Stimulated activated CD8-positive, alpha-beta memory T cell treated with anti-CD3 and anti-CD28 coated beads, Interleukin-7, amount 100 ng/mL, for 24 hours (primary cell): Measurements from ENCODE around the gene XPA.
"Not testable (repeated sequence)": the region's sequence is repeated elsewhere in the genome, so short reads cannot be mapped to it uniquely, and the experiment has no call there.

Experiments used
- DNase-seq: peaks from one replicate; pipeline ENCODE4 v3.0.0-alpha.2; 2020; ENCODE audit warnings: low read depth

The XPA gene

DNA sequence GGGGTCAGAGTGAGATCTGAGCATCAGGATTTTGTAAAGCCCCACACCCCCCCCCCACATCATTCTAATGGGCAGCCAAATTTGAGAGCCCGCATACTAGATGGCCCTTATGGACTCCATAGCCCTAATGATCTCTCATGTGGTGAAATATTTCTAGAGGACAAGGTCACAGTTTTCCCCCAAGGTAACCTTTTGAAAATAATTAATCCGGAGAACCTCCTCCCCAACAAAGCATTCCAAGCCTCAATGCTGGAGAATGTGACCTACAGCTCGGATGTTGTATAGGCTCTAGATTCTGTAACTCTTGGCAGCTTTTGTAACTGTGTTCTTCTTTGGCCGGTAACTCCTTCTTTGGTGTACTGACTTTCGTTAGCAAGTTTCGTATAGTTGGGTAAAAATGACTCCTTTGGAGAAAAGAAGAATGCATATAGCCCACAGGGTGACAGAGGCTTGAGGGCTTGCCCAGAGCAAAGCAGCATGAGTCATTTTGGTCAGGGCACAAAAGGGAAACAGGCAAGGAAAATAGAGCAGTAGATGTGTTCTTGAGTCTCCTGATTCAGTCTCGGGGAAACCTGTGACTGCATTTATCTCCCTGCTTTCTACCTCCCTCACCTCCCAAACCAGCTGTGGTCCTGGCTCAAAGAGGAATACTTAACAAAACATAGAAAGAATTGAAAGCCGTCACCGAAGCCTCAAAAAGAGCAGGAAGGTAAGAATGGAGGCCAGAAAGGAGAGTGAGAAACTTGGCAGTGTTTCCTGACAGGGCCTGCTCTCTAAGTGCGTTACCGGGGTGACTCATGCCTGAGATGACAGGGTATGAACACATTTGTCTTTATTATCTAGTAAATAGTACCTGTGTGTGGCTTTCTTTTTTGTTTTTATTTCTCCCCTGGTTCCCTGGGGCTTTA is 6.6 kb upstream of the XPA start:
- no peak for DNase-seq

DNA sequence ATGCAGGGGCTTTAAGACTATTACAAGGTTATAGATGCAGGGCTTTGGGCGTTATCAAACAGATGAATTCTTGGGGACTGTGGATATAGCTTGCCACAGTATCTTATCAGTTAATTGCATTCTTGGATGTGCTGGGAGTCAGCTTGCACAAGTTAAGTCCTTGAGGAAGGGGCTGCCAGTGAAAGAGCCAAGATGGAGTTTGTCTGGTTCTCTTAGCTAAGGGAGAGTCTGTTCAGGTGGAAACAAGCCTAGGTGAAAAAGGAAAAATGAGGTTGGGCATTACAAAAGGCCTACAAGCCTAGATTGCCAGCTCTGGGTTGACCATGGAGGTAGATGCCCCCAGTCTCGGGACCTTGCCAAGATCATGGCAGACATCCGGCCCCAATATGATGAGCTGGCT is 2.7 kb upstream of the XPA start:
- not testable (repeated sequence) for DNase-seq

DNA sequence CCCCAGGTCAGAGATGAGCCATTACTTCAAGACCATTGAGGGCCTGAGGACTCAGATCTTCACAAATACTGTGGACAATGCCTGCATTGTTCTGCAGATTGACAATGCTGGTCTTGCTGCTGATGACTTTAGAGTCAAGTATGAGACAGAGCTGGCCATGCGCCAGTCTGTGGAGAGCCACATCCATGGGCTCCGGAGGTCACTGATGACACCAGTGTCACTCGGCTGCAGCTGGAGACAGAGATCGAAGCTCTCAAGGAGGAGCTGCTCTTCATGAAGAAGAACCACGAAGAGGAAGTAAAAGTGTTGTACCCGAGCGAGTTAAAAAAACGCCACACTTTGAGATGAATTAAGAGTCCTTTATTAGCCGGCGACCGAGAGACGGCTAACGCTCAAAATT is 2.1 kb upstream of the XPA start:
- not testable (repeated sequence) for DNase-seq

- DNase-seq, result no peak
Observed at GRCh38 chr9:97698865-97699264, 1.7 kb upstream of the XPA start.

GRCh38 chr9:97697837-97698236 is 697 bp upstream of the XPA start:
- no peak for DNase-seq

DNA sequence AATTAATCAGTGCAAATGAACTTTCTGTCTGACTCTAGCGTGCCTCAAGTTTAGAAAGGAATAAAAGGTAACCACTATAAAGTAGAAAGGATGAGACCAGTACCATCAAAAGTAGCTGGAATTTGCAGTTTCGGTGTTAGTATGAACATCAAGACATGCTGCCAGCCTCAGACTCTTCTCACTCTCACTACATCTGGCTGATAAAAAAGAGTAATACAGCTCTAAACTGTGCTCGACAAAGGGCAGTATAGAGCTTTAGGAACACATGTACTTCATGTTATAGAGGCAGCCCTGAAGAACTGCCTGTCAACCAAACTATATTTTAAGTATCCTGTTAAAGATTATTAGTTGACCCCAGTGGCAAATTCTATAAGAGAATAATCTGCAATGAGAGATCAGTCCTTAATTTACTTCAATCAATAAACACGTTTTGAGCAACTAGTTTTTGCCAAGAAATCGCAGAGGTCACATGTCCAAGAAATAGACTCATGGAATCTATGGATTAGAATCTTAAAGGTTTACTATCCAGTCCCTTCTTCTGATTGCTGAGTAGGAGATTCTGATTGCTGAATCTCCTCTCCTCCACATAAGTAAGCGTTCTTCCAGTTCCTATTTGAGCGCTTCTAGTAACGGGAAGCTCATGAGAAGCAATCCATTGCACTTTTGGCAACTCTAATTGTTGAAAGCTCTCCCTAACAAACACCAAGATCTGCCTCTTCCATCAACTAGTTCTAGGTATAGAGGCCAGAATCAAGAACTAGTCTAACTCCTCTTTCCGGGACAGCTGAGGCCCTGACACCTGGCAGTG is 941 bp downstream of the XPA start:
- DNase-seq, result no peak

GRCh38 chr9:97695390-97695789 is 1.8 kb downstream of the XPA start:
- no peak for DNase-seq

GRCh38 chr9:97694769-97695168 is 2.4 kb downstream of the XPA start:
- DNase-seq, result no peak

DNA sequence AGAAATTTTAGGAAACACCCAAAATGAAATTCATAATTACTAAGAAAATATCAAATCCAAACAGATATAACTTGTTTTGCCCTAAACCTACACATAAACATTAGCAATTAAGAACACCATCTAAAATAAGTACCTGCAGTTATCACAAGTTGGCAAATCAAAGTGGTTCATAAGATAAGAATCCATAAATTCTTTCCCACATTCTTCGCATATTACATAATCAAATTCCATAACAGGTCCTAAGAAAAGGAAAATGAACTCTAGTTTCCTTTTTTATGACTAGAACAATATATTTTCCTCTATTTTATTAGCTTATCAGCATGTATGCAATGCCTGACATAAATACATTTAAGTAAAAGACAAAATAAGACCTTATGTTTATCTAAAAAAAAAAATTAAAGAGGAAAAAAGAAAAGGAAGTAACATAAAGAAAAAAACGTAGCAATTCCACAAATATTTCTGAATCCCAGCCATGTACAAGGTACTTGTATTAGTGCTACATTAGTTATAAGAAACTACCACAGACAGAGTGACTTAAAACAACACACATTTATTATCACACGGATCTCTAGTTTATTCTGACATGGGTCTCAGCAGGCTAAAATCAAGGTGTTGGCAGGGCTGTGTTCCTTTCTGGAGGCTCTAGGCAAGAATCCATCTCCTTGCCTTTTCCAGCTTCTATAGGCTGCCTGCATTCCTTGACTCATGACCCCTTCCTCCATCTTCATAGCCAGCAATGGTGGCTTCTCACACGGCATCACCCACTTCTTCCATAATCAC is 7.5 kb downstream of the XPA start:
- no peak for DNase-seq

DNA sequence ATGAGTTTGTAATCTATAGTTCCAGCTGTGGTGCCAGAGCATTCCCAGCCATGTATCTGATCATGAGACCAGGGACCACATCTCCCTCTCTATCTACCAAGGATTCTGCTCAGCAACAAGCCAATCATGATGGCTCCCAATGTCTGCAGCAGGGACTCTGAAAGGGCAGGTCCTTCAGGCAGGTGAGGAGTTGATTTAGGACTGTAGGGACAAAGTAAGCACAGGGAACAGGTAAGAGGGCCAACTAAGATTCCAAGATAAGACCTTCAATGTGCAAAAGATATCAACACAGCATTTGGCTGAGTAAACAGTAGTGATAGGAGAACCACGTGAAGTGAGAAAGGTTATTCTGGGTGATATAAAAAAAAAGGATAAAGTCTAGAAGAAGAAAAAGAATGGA is 8.5 kb downstream of the XPA start:
- no peak for DNase-seq

- no peak for DNase-seq
Observed at GRCh38 chr9:97682242-97682641, 14.9 kb downstream of the XPA start.

DNA sequence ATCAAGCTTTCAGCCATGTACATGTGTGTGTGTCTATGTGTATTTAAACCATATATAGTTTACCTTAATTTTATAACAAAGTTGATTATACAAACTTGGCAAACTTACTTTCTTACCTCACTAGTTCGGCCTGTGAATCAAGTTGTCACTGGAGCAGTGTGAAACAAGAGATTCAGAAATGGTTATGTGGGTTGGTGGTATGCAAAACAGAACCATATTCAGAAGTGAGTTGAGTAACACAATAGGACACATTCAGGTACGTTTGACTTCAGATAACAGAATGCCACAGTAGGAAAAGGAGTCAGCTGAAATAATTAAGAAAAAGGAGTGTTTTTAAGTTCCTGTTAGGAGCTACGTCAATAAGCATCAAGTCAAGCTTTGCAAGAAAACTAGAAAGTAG is 21.5 kb downstream of the XPA start:
- no peak for DNase-seq

DNA sequence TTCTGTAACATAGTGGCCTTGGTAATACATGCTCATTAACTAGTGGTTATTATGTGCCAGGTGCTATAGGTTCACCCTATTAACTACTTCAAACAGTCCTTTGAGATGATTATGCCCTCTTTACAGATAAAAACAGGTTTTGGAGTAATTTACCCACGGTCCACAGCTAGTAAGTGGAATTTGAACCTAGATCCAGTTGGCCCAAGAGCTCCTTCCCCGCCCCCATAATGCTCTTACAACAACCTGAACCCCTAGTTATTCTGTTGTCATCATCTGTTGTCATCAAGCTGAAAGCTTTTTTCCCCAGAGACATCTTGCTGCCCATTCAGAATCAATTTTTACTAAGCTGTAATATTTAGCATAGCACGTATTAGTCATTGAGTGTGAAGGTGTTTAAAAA is 23.2 kb downstream of the XPA start:
- DNase-seq, result no peak

DNA sequence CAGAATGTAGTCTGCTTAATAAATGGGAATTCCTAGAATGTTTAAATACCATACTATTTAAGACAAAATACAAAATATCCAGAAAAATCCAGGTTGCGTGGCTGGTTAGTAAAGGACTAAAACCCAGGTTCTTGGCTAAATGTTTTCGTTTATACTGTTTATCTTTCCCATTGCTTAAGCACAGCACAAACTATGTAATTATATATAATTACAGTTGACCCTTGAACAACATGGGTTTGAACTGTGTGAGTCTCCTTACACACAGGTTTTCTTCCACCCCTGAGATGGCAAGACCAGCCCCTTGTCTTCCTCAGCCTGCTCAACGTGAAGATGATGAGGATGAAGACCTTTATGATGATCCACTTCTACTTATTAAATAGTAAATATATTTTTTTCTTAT is 24.7 kb downstream of the XPA start:
- no peak for DNase-seq

DNA sequence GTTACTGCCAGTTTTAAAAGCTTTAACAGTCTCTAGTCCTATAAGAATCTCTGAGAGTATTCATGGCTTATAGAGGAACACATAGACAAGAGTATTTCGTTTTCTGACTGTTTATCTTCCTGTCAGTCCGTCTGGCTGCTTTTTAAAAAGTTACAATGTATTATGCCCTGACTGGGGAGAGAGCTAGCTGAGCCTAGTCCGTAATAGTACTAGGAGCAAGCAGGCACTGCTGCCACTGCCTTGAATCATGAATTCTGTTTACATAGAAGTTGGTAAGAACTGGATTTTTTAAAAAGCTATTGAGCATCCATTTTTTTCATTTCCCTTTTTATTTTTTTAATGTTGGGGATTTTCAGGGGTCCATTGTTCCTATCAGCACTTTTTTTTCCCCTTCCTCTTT is 26.6 kb downstream of the XPA start:
- DNase-seq, result no peak

- no peak for DNase-seq
Observed at GRCh38 chr9:97668485-97668884, 28.7 kb downstream of the XPA start.

DNA sequence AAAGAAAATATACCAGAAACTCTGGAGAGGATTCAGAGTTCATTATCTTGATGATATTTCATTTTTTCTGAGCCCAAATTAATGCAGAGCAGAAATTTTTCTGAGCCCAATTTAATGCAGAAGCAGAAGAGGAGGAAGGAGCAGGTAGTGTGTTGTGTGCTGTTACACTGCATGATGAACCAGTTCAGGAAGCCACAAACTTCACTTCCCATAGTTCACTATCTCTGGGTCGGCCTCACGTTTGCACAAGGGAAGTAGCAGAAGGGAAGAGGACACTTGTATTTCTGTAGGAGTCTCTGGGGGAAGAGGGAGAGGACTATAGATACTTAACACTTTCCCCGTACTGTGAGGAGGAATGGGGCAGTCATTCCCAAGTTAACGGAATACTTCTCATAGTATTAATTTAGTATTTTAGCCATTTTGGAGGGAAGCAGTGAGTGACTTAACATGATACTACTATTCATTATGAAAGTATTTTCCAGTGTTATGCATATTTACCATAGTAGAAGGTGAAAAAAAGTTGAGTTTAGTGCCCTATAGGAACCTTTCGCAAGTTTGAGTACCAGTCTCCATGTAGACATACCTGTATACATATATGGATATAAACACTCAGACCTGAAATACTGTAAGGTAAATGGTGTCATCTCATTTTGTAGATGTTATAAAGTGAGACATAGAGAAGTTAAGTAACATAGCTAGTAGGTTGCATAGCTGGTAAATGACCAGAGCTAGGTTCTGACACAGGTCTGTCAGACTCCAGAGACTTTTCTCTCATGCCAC is 30.0 kb downstream of the XPA start:
- DNase-seq, result no peak

DNA sequence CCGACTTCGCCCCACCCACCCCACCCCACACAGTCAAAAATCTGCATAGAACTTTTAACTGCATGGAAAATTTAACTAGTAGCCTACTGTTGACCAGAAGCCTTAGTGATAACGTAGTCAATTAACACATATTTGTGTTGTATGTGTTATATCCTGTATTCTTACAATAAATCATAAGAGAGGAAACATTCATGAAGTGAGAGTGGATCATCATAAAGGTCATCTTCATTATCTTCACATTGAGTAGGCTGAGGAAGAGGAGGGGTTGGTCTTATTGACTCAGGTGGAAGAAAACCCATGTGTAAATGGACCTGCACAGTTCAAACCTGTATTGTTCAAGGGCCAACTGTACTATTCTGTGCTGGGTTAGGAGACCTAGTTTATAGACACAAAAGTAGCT is 31.4 kb downstream of the XPA start:
- DNase-seq, result no peak

- DNase-seq, result no peak
Observed at GRCh38 chr9:97660847-97661246, 36.3 kb downstream of the XPA start.

DNA sequence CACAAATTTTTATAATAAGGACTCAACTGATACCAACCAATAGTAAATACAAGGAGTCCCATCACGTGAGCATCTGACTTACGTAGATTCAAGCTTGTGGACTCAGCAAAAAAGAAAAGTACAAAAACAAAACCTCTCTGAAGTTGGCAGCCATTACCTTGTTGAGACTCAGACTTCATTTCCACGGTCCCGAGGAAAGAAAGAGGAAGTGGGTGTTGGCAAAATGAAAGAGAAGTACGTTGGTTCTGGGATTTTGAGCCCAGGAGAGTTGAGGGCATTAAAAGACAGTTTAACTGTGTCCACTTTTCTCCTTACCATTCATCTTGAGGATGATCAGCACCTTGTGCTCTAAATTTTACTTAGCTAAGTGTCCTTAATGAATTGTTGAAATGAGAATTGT is 36.8 kb downstream of the XPA start:
- DNase-seq, result no peak

GRCh38 chr9:97659771-97660170 is 37.4 kb downstream of the XPA start:
- no peak for DNase-seq

- DNase-seq, result no peak
Observed at GRCh38 chr9:97658707-97659106, 38.4 kb downstream of the XPA start.
